Superior temporal gyrus (tissue), 1 donor: Measurements from ENCODE around the gene TM6SF1.
"Not testable (repeated sequence)": the region's sequence is repeated elsewhere in the genome, so short reads cannot be mapped to it uniquely, and the experiment has no call there.

ENCODE experiments used
- DNase-seq: peaks from one replicate; pipeline ENCODE4 v3.0.0-alpha.2; 2016; ENCODE audit errors: extremely low spot score

Gene TM6SF1

GRCh38 chr15:83106994-83107840 is at the start of gene TM6SF1:
TM6SF1 (plus strand) TSS chr15:83107645; CDS start chr15:83107681, 36 bp downstream.
- no peak for DNase-seq

- no peak for DNase-seq
Measured at GRCh38 chr15:83057696-83058376, 49.6 kb upstream of the TM6SF1 start.

- DNase-seq, result no peak
Measured at GRCh38 chr15:83061680-83062079, 45.8 kb upstream of the TM6SF1 start.

- no peak for DNase-seq
Measured at GRCh38 chr15:83062768-83063180, 44.7 kb upstream of the TM6SF1 start.

- no peak for DNase-seq
Measured at GRCh38 chr15:83063551-83063950, 43.9 kb upstream of the TM6SF1 start.

GRCh38 chr15:83064859-83065258 is 42.6 kb upstream of the TM6SF1 start:
- no peak for DNase-seq

- no peak for DNase-seq
Measured at GRCh38 chr15:83065431-83065830, 42.0 kb upstream of the TM6SF1 start.

GRCh38 chr15:83066034-83066733 is 41.3 kb upstream of the TM6SF1 start:
- DNase-seq, result no peak

- peak; percentile 82 for DNase-seq
Measured at GRCh38 chr15:83066734-83067637, 40.5 kb upstream of the TM6SF1 start, which contains the start of gene BTBD1. BTBD1 (minus strand) TSS chr15:83067252; CDS start chr15:83067151, 101 bp downstream.

- no peak for DNase-seq
Measured at GRCh38 chr15:83067638-83067962, 39.8 kb upstream of the TM6SF1 start.

GRCh38 chr15:83068054-83068453 is 39.4 kb upstream of the TM6SF1 start:
- no peak for DNase-seq

- not testable (repeated sequence) for DNase-seq
Measured at GRCh38 chr15:83069211-83069642, 38.2 kb upstream of the TM6SF1 start.

GRCh38 chr15:83077491-83078230 is 29.8 kb upstream of the TM6SF1 start:
- DNase-seq, result peak; percentile 51

GRCh38 chr15:83078712-83079111 is 28.7 kb upstream of the TM6SF1 start:
- DNase-seq, result no peak

GRCh38 chr15:83081256-83082014 is 26.0 kb upstream of the TM6SF1 start:
- no peak for DNase-seq

- DNase-seq, result no peak
Measured at GRCh38 chr15:83082730-83083386, 24.6 kb upstream of the TM6SF1 start.

GRCh38 chr15:83085461-83085860 is 22.0 kb upstream of the TM6SF1 start:
- DNase-seq, result not testable (repeated sequence)

GRCh38 chr15:83085864-83086552 is 21.4 kb upstream of the TM6SF1 start:
- DNase-seq, result not testable (repeated sequence)

- DNase-seq, result no peak
Measured at GRCh38 chr15:83087576-83087975, 19.9 kb upstream of the TM6SF1 start.
